GM18502 (cell line): ENCODE measurements around the gene STK24.

Source experiments
- ATAC-seq: cut with Tn5 transposase; IDR thresholded peaks from one replicate; pipeline ENCODE4 v1.9.1; 2021; ENCODE audit warnings: mild to moderate bottlenecking; ENCODE audit not compliant: unreplicated experiment, poor library complexity

STK24 gene

GRCh38 chr13:98397861-98398260, 179.0 kb downstream of the STK24 start:
- ATAC-seq: no peak

DNA sequence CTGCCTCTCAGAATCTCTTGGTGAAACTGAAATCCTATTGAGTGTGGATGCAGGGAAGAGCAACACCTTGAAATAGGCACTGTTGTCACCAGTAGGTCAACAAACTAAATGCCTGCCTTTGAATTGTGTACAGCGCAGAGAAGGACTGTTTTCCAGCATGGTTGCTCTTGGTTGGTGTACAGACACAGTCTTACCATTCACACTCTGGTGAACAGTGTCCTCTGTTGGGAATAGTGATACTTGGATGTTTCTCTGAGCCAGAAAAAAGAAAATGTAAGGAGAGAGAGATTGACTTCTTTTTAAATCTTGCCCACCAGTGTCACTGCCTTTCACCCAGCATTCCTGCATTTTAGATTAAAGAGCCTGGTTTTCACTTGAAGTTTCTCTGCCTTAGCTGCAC, 179.7 kb downstream of the STK24 start:
- ATAC-seq: no peak

DNA sequence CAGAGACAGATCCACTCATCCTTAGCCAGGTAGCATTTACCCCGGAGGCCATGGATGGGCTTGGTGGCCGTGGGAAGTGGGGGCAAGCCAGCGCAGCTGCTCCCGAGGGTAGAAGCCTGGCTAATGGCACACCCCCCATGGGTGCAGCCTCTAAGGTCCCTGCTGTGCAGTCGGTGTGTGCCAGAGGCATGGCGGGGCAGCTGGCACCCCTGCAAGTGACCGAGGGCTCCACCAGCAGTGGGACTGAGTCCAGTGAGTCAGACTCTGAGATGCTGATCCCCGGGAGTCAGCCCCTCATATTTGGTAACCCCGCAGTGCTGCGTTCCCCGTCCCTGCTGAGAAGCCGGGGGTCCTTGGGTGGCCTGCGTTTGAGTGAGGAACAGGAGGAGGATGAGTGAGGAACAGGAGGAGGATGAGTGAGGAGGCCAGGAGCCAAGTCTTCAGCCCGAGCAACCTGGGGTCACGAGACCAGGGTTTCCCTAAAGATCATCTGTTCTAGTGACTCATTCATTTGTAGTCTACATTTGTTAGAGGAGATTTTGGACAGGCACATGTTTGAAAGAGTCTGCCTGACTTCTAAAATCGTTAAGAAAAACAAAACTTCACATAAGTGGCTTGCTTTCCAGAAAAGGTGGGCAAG, 180.7 kb downstream of the STK24 start:
- ATAC-seq: no peak
